GM21786 (cell line): ENCODE measurements around the gene TIMM9.
"Not testable (repeated sequence)": the region's sequence is repeated elsewhere in the genome, so short reads cannot be mapped to it uniquely, and the experiment has no call there.

ENCODE experiments used
- ATAC-seq: cut with Tn5 transposase; IDR thresholded peaks from one replicate; pipeline ENCODE4 v1.9.1; 2021; ENCODE audit not compliant: unreplicated experiment

Gene TIMM9

GRCh38 chr14:58427281-58428117 is at the start of gene TIMM9, which contains the start of gene KIAA0586:
Gene TIMM9 (minus strand): TSS chr14:58427531. CDS start chr14:58411945, 15,586 bp downstream.
Gene KIAA0586 (plus strand): TSS chr14:58427719. CDS start chr14:58428265, 546 bp downstream.
- ATAC-seq = peak; percentile 85

- ATAC-seq = no peak
Measured at GRCh38 chr14:58476320-58476719, 49.0 kb upstream of the TIMM9 start.

GRCh38 chr14:58469309-58469708 is 42.0 kb upstream of the TIMM9 start:
- ATAC-seq = no peak

- no peak for ATAC-seq
Measured at GRCh38 chr14:58467575-58467974, 40.2 kb upstream of the TIMM9 start.

GRCh38 chr14:58466459-58466858 is 39.1 kb upstream of the TIMM9 start:
- no peak for ATAC-seq

- no peak for ATAC-seq
Measured at GRCh38 chr14:58465421-58465820, 38.1 kb upstream of the TIMM9 start.

GRCh38 chr14:58464652-58465051 is 37.3 kb upstream of the TIMM9 start:
- ATAC-seq = no peak

- ATAC-seq = no peak
Measured at GRCh38 chr14:58463147-58463546, 35.8 kb upstream of the TIMM9 start.

GRCh38 chr14:58460772-58461171 is 33.4 kb upstream of the TIMM9 start:
- ATAC-seq = no peak

GRCh38 chr14:58455593-58456265 is 28.4 kb upstream of the TIMM9 start:
- no peak for ATAC-seq

GRCh38 chr14:58444627-58445026 is 17.3 kb upstream of the TIMM9 start:
- ATAC-seq = no peak

- no peak for ATAC-seq
Measured at GRCh38 chr14:58439476-58439875, 12.1 kb upstream of the TIMM9 start.

GRCh38 chr14:58430156-58430555 is 2.8 kb upstream of the TIMM9 start:
- ATAC-seq = no peak

GRCh38 chr14:58428118-58428683 is 870 bp upstream of the TIMM9 start:
- no peak for ATAC-seq

- ATAC-seq = peak; percentile 22
Measured at GRCh38 chr14:58426670-58427280, 556 bp downstream of the TIMM9 start.

- ATAC-seq = not testable (repeated sequence)
Measured at GRCh38 chr14:58416934-58417333, 10.4 kb downstream of the TIMM9 start.

GRCh38 chr14:58415636-58416547 is 11.4 kb downstream of the TIMM9 start:
- ATAC-seq = no peak

GRCh38 chr14:58414845-58415244 is 12.5 kb downstream of the TIMM9 start:
- ATAC-seq = no peak

- no peak for ATAC-seq
Measured at GRCh38 chr14:58408681-58409215, 18.6 kb downstream of the TIMM9 start.

GRCh38 chr14:58401587-58401986 is 25.7 kb downstream of the TIMM9 start:
- ATAC-seq = no peak
